Activated CD4-positive, CD25-positive, alpha-beta regulatory T cell treated with anti-CD3 and anti-CD28 coated beads, Interleukin-2, amount 50 U/mL, for 24 hours (primary cell): ENCODE data around the gene TMEM271.

Experiments used
- ATAC-seq, 2 donors: fragments of 150-1000 bp; cut with Tn5 transposase; one replicate each; pipeline ENCODE4 v1.10.0; 2021; ENCODE audit warnings: mild to moderate bottlenecking in 1 of 2, moderate library complexity in 1 of 2

Gene TMEM271

DNA sequence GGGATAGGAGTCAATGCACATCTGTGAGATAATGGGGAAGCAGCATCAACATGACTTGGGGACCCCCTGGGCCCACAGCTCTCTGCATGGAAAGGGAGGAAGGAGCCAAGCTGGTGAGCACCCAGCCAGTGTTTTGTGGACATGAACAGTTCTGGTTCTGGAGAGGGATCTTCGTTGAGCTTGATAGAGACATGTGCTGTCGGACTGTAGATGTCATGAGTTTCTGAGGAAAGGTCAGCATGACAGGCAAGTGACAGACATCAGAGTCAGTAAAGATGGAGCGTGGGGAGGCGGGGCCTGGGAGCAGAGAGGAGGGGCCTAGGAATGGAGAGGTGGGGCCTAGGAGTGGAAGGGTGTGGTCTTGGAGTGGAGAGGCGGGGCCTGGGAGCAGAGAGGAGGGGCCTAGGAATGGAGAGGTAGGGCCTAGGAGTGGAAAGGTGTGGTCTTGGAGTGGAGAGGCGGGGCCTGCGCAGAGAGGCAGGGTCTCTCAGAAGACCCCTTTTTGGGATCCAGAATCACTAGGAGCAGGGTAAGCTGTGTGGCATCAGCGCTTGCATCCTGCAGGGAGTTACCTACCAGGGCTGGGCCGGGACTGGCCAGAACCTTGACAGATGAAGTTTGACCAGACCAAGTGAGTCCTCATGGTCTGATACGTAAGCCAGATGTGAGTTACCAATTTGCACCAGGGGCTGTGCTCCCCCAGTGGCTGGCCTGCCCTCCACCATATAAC is 43.3 kb downstream of the TMEM271 start:
- no peak for ATAC-seq

DNA sequence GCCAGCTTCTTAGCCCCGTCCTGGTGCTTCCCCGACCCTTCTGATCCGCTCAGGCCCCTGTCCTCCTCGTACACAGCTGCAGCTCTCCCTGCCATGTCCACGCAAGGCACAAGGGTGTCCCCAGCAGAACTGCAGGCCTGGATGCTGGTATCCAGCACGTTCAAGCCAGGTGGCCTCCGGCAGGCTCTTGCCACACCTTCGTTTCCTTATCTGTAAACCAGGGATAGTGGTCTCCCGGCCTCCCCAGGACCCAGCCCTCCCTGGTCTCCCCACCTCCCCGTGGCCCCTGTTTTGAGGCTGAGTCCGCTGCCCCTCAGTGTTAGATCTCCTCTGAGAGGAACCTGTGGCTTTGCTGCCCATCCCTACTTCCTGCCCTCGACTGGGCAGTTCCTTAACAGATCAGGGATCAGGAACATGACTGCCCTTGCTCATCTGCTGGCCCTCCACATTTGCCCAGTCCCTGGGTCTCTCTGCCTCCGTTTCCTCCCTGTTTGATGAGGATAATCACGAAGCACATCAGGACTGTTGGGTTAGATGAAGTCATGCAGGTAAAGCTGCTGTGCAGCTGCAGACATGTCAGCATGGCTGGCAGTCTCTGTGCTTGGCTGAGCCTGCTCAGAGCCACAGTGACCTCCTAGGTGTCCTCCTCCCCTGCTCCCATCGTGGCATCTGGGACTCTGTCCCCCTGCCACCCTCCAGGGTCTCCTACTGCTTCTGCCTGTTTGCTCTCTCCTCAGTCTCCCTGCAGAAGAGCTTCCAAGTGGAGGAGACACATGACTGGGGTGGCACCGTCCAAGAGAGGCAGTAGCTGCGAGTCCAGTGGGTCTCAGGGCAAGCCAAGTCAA is 44.2 kb downstream of the TMEM271 start:
- ATAC-seq: no peak

DNA sequence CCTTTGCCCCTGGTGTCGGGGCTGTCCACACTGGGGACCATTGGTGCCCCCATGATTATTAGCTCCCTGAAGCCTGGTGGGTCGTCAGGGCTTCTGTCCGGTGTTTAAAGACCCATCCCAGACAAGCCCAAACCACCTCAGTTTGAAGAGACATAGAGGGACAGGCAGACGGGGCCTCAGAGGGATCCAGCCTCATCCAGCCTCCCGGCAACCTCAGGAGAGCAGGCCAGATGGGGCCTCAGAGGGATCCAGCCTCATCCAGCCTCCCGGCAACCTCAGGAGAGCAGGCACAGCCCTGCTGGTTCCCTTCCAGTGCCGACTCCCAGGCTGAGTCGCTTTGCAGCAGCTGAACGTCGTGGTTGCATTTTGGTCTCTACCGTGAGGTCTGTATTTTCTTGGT is 45.0 kb downstream of the TMEM271 start:
- ATAC-seq: no peak

DNA sequence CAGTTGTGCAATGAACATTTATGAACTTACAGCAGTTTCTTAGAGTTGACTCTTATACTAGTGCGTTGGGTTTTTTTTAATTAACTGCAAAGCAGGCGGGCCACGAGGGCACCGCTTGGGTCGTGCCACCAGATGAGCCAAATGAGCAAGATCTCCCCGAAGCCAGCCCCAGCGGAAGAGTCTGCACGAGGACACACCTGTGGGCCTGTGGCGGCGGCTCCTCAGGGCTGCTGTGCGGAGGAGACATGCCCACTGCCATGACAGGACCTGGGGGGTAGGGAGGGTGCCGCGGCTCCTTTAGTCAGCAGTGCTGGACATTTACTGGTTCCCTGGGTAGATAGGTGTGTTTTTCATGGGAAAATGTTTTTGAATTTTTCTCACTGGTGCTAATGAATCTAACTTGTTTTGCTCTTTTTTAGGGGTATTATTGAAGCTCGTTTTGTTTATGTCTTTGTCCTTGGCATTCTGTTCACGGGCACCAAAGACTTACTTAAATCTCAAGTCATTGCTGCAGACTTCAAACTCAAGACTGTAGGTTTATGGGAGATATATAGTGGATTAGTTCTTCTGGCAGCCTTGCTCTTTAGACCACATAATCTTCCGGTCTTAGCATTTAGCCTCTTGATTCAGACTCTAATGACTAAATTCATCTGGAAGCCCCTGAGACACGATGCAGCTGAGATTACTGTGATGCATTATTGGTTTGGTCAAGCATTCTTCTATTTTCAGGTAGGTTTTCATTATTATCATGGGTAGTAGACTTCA is 45.9 kb downstream of the TMEM271 start:
- ATAC-seq: no peak

DNA sequence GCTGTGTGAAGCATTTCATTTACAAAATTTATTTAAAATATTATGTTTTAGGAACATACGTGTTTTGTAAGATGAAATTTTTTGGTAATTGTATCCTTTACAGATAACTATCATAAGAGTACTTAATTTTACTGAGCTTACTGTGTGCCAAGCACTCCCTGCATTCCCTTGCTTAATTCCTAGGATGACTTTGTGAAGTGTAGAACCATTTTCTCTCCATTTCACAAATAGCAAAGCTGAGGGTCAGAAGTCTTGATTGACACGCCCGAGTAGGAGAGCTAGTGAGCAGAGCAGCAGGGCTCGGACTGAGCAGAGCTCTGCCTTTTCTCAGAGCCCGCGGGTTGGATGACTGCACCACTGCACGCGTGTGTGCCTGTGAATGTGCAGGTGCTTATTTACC is 46.5 kb downstream of the TMEM271 start:
- ATAC-seq: no peak

DNA sequence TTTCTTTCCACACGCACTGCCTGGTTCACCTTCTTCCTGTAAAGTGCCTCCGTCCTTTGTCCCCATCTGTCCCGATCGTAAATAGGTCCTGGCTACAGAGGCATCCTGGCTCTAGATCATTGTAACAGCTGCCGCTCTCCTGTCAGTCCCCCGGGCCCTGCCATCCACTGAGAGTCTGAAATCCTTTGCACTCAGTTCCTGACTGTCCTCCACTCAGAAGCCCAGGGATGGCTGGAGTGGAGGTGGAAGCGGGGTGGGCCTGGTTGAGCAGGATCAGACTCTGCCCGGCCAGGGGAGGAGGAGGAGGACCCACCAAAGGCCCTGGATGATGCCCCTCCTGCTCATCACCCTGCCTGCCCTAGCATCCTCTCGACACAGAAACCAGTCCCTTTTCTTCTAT is 47.3 kb downstream of the TMEM271 start:
- no peak for ATAC-seq

DNA sequence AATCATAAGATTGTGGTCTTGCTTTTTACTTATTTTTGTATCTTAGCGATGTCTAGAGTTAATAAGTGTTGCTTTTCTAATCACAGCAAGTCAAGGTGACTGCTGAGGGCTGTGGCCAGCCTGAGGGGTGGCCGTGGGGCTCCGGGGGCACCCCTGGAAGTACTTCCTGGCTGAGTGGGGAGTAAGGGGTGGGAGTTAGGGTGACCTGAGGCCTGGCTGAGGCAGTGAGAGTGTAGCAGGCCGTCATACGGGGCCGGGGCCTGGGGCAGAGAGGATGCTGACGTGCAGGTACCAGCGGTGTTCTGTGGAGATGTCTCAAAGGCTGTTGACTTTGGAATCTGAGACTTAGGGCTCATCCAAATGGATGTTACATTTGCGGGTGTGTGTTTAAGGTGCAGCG is 47.8 kb downstream of the TMEM271 start:
- ATAC-seq: no peak

DNA sequence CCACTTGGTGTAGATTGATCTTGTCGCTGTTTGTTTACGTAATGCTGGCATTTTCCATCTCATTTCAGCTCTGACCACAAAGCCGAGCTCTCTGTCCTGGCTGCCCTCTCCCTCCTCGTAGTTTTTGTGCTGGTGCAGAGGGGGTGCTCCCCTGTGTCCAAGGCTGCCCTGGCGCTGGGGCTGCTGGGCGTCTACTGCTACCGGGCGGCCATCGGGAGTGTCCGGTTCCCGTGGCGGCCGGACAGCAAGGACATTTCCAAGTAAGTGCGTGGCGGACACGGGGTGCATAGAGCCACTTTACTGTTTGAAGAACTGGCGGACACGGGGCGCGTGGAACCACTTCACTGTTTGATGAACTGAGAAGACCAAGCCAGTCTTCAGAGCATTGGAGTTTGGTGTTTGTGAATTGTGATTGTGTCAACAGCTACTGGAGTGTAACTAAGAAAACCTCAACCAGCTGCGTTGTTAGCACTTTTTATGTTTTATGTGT is 49.1 kb downstream of the TMEM271 start:
- ATAC-seq: no peak

DNA sequence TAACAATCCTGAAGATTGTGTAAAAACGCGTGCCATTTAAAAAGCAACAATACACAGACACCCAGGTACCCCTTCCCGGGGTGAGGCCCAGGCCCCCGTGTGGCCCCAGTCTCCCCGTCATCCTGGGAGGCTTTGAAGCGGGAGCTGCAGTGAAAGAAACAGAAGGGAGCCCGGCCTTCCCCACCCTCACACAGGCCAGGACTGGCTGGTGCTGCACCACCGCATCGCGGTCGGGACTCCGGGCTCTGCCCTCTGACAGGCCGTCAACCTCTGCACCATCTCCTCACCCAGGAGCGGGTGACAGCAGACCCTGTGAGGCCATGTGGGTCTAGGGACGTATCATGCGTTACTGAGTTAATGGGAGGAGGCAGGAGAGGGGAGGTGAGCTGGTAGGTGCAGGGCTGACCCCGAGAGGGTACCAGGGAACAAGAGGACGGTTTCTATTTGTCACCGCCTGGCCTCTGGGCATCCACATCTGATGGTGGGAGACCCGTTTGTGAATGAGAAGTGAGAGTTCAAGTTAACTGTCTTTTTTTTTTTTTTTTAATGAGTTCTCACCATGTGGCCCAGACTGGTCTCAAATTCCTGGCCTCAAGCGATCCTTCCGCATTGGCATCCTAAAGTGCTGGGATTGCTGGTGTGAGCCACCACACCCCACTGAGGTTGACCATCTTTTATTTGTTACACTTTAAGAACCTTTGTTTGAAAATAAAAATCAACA is 49.7 kb downstream of the TMEM271 start:
- no peak for ATAC-seq

DNA sequence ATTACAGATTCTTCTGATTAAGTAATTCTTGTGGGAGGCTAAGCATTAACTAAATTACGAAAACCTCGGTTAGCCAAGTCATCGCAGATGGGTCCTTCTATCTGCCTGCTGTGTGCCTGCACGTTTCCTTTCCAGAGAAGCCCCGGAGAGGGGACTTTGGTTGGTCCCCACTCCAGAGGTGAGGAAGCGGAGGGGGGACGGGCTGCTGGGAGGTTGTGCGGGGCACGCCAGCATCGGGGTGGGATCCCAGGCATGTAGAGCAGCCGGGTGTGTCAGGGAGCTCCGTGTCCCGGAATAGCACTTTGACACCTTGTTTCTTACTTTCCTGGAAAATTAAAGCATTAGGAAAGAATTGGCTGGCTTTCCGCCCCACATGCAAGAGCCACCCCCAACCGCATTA is 50.4 kb downstream of the TMEM271 start:
- ATAC-seq: no peak

DNA sequence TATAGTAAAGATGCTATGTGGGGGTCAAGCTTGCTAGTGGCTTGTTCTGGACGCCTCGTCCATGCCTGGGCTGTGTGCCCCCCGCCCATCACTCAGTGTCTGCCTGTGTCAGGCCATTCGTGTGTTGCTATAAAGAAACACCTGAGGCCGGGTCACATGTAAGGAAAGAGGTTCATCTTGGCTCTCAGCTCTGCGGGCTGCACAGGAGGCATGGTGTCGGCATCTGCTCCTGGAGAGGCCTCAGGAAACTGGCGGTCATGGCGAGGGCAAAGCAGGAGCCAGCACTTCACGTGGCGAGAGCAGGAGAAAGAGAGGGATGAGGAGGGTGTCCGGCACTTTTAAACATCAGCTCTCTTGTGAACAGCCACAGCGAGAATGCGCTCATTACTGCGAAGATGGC is 51.9 kb downstream of the TMEM271 start:
- ATAC-seq: no peak
